SK-N-SH treated with all-trans-retinoic acid at 6 μM for 48 hours (cell line): ENCODE results near the gene PTPN6.

Experiments
- ARNTL ChIP-seq: fragments of 450-650 bp; formaldehyde crosslinking; IDR thresholded peaks from 2 replicates; pipeline ENCODE4 v1.5.0; 2020; ENCODE audit warnings: low read depth, mild to moderate bottlenecking, moderate library complexity, borderline replicate concordance
- CREB5 ChIP-seq: fragments of 250-450 bp; sonication (Bioruptor Pico); IDR thresholded peaks from 2 replicates; pipeline ENCODE4 v1.5.1; 2020; ENCODE audit warnings: low read depth, mild to moderate bottlenecking, moderate library complexity
- CSRNP3 ChIP-seq: fragments of 250-450 bp; sonication (Bioruptor Pico); IDR thresholded peaks from 2 replicates; pipeline ENCODE4 v1.5.1; 2021; ENCODE audit warnings: mild to moderate bottlenecking, moderate library complexity
- GLIS3 ChIP-seq: fragments of 250-450 bp; sonication (Bioruptor Pico); IDR thresholded peaks from 2 replicates; pipeline ENCODE4 v1.5.0; 2020; ENCODE audit warnings: mild to moderate bottlenecking, moderate library complexity
- PATZ1 ChIP-seq: fragments of 250-450 bp; sonication (Bioruptor Pico); IDR thresholded peaks from 2 replicates; pipeline ENCODE4 v1.8.0; 2020; ENCODE audit warnings: mild to moderate bottlenecking, moderate library complexity, borderline replicate concordance
- POU6F1 ChIP-seq: fragments of 250-450 bp; sonication (Bioruptor Pico); IDR thresholded peaks from 2 replicates; pipeline ENCODE4 v1.8.0; 2021; ENCODE audit warnings: low read depth, mild to moderate bottlenecking, moderate library complexity, borderline replicate concordance
- PPARA ChIP-seq: fragments of 250-450 bp; sonication (Bioruptor Pico); IDR thresholded peaks from 2 replicates; pipeline ENCODE4 v1.5.0; 2020; ENCODE audit warnings: mild to moderate bottlenecking, borderline replicate concordance
- TSHZ2 ChIP-seq: fragments of 250-450 bp; sonication (Bioruptor Pico); IDR thresholded peaks from 2 replicates; pipeline ENCODE4 v1.5.0; 2020; ENCODE audit warnings: mild to moderate bottlenecking, moderate library complexity
- ZNF8 ChIP-seq: fragments of 450-650 bp; formaldehyde crosslinking; IDR thresholded peaks from 2 replicates; pipeline ENCODE4 v1.5.0; 2020; ENCODE audit warnings: mild to moderate bottlenecking, moderate library complexity

GRCh38 chr12:6998715-6999451, 47.7 kb downstream of the PTPN6 start:
- TF ChIP-seq POU6F1 (CRISPR knock-in tag) (no peak), PPARA (CRISPR knock-in tag) (no peak), ARNTL (CRISPR knock-in tag) (no peak), TSHZ2 (CRISPR knock-in tag) (no peak), CSRNP3 (CRISPR knock-in tag) (no peak), ZNF8 (CRISPR knock-in tag) (no peak), PATZ1 (CRISPR knock-in tag) (no peak), CREB5 (CRISPR knock-in tag) (no peak), GLIS3 (CRISPR knock-in tag) (no peak)
